IPS-18c (cell line): ENCODE measurements around the gene MS4A18.

Experiments
- H3K4me3 ChIP-seq: 2 replicates; pipeline ENCODE4 v1.7.0; 2013; ENCODE audit warnings: low read depth, mild to moderate bottlenecking, low read length, moderate library complexity; ENCODE audit not compliant: insufficient read depth
- H3K9me3 ChIP-seq: one replicate; pipeline ENCODE4 v1.6.1; 2013; ENCODE audit warnings: mild to moderate bottlenecking, low read length, moderate library complexity; ENCODE audit not compliant: control insufficient read depth, insufficient read depth

MS4A18 gene

GRCh38 chr11:60791153-60791933 is 66.8 kb downstream of the MS4A18 start:
- H3K9me3 ChIP-seq = peaks cover 13% of the 10 kb centered on the region
- H3K4me3 ChIP-seq = no peak overlapping the region

GRCh38 chr11:60792521-60792920 is 68.0 kb downstream of the MS4A18 start:
- Histone ChIP-seq H3K4me3 (no peak overlapping the region), H3K9me3 (peaks cover 13% of the 10 kb centered on the region)
